Measurements from ENCODE around the gene CCND2.

- TF ChIP-seq CTCF (IDR thresholded peaks at IDR 0.05) = no peak
- no peak for TF ChIP-seq POLR2A (IDR thresholded peaks at IDR 0.05)
Measured at GRCh38 chr12:4274396-4275015, 944 bp downstream of the CCND2 start.
